ENCODE results near the gene STAG1. TPM values are rescaled to one million over a fixed set of nuclear protein-coding genes. Genes with fewer than 3 reads are reported as not detected.
"Not testable (repeated sequence)": the region's sequence is repeated elsewhere in the genome, so short reads cannot be mapped to it uniquely, and the experiment has no call there.

STAG1 gene
- total RNA-seq, 2 donors from 2014 or later, result 46.9 to 48.5 TPM

GRCh38 chr3:136711888-136712287 lies 40.3 kb downstream of the STAG1 start:
- H3K27ac Mint-ChIP-seq; H3K9me3 ChIP-seq (ENCODE audit: control insufficient read depth, low read length, poor library complexity, severe bottlenecking); DNase-seq; H3K27me3 Mint-ChIP-seq; H3K4me3 Mint-ChIP-seq; ATAC-seq; H3K36me3 Mint-ChIP-seq (ENCODE audit: low read depth): not testable (repeated sequence)
- H3K4me1 Mint-ChIP-seq, result peaks cover 17% of the 10 kb centered on the region

GRCh38 chr3:136711277-136711676 lies 40.9 kb downstream of the STAG1 start:
- no peaks in the 10 kb centered on the region for H3K9me3 ChIP-seq (ENCODE audit: control insufficient read depth, low read length, poor library complexity, severe bottlenecking)
- Mint-ChIP-seq H3K4me1 (peaks cover 16% of the 10 kb centered on the region), H3K27ac (peak overlapping the region; percentile 8), H3K27me3 (no peaks in the 10 kb centered on the region), H3K36me3 (ENCODE audit: low read depth) (peaks cover 10% of the 10 kb centered on the region), H3K4me3 (no peak overlapping the region)
- ATAC-seq, result no peak
- DNase-seq, result no peak

- H3K27me3 Mint-ChIP-seq; DNase-seq; H3K4me3 Mint-ChIP-seq; ATAC-seq; H3K27ac Mint-ChIP-seq; H3K9me3 ChIP-seq (ENCODE audit: control insufficient read depth, low read length, poor library complexity, severe bottlenecking); H3K36me3 Mint-ChIP-seq (ENCODE audit: low read depth): not testable (repeated sequence)
- H3K4me1 Mint-ChIP-seq, result peaks cover 24% of the 10 kb centered on the region
Measured at GRCh38 chr3:136709775-136710174, 42.4 kb downstream of the STAG1 start.

GRCh38 chr3:136708333-136708985 lies 43.7 kb downstream of the STAG1 start:
- H3K4me3 Mint-ChIP-seq, result no peak overlapping the region
- DNase-seq, result no peak
- no peak for ATAC-seq
- H3K27ac Mint-ChIP-seq, result no peak overlapping the region
- no peaks in the 10 kb centered on the region for H3K9me3 ChIP-seq (ENCODE audit: control insufficient read depth, low read length, poor library complexity, severe bottlenecking)
- peaks cover 27% of the 10 kb centered on the region for H3K4me1 Mint-ChIP-seq
- peaks cover 10% of the 10 kb centered on the region for H3K36me3 Mint-ChIP-seq (ENCODE audit: low read depth)
- H3K27me3 Mint-ChIP-seq, result no peaks in the 10 kb centered on the region

- Mint-ChIP-seq H3K4me3 (no peak overlapping the region), H3K36me3 (ENCODE audit: low read depth) (peaks cover 12% of the 10 kb centered on the region), H3K27ac (no peak overlapping the region), H3K4me1 (peaks cover 22% of the 10 kb centered on the region), H3K27me3 (no peaks in the 10 kb centered on the region)
- peaks cover 2% of the 10 kb centered on the region for H3K9me3 ChIP-seq (ENCODE audit: control insufficient read depth, low read length, poor library complexity, severe bottlenecking)
- ATAC-seq, result no peak
- DNase-seq, result no peak
Measured at GRCh38 chr3:136703429-136703828, 48.7 kb downstream of the STAG1 start.

- H3K27ac Mint-ChIP-seq, result no peak overlapping the region
- no peaks in the 10 kb centered on the region for H3K27me3 Mint-ChIP-seq
- ATAC-seq, result no peak
- peaks cover 14% of the 10 kb centered on the region for H3K9me3 ChIP-seq (ENCODE audit: control insufficient read depth, low read length, poor library complexity, severe bottlenecking)
- peaks cover 9% of the 10 kb centered on the region for H3K4me1 Mint-ChIP-seq
- H3K4me3 Mint-ChIP-seq, result no peak overlapping the region
- H3K36me3 Mint-ChIP-seq (ENCODE audit: low read depth), result peaks cover 2% of the 10 kb centered on the region
- DNase-seq, result no peak
Measured at GRCh38 chr3:136699271-136699828, 52.8 kb downstream of the STAG1 start.

- peaks cover 21% of the 10 kb centered on the region for H3K9me3 ChIP-seq (ENCODE audit: control insufficient read depth, low read length, poor library complexity, severe bottlenecking)
- Mint-ChIP-seq H3K36me3 (ENCODE audit: low read depth) (peaks cover 2% of the 10 kb centered on the region), H3K4me1 (peaks cover 7% of the 10 kb centered on the region), H3K27ac (no peak overlapping the region), H3K27me3 (no peaks in the 10 kb centered on the region), H3K4me3 (no peak overlapping the region)
- ATAC-seq (no peak), DNase-seq (no peak)
Measured at GRCh38 chr3:136698361-136698760, 53.8 kb downstream of the STAG1 start.

GRCh38 chr3:136696797-136697196 lies 55.4 kb downstream of the STAG1 start:
- ATAC-seq (no peak), DNase-seq (no peak)
- H3K4me3 Mint-ChIP-seq, result no peak overlapping the region
- H3K4me1 Mint-ChIP-seq, result peaks cover 5% of the 10 kb centered on the region
- H3K27me3 Mint-ChIP-seq, result no peaks in the 10 kb centered on the region
- H3K27ac Mint-ChIP-seq, result no peak overlapping the region
- H3K9me3 ChIP-seq (ENCODE audit: control insufficient read depth, low read length, poor library complexity, severe bottlenecking), result peaks cover 21% of the 10 kb centered on the region
- peaks cover 2% of the 10 kb centered on the region for H3K36me3 Mint-ChIP-seq (ENCODE audit: low read depth)

- DNase-seq, result no peak
- Mint-ChIP-seq H3K27ac (peak overlapping the region; percentile 41), H3K36me3 (ENCODE audit: low read depth) (peaks cover 2% of the 10 kb centered on the region), H3K4me1 (peaks cover 14% of the 10 kb centered on the region), H3K27me3 (no peaks in the 10 kb centered on the region), H3K4me3 (peak overlapping the region; percentile 8)
- H3K9me3 ChIP-seq (ENCODE audit: control insufficient read depth, low read length, poor library complexity, severe bottlenecking), result peaks cover 21% of the 10 kb centered on the region
- peak; percentile 62 for ATAC-seq
Measured at GRCh38 chr3:136694321-136694720, 57.9 kb downstream of the STAG1 start.

- DNase-seq (no peak), ATAC-seq (no peak)
- H3K4me1 Mint-ChIP-seq, result peaks cover 26% of the 10 kb centered on the region
- no peak overlapping the region for H3K4me3 Mint-ChIP-seq
- no peak overlapping the region for H3K27ac Mint-ChIP-seq
- no peaks in the 10 kb centered on the region for H3K27me3 Mint-ChIP-seq
- H3K9me3 ChIP-seq (ENCODE audit: control insufficient read depth, low read length, poor library complexity, severe bottlenecking), result peaks cover 18% of the 10 kb centered on the region
- H3K36me3 Mint-ChIP-seq (ENCODE audit: low read depth), result no peaks in the 10 kb centered on the region
Measured at GRCh38 chr3:136690599-136690998, 61.6 kb downstream of the STAG1 start.

GRCh38 chr3:136685882-136686281 lies 66.3 kb downstream of the STAG1 start:
- Mint-ChIP-seq H3K36me3 (ENCODE audit: low read depth) (peaks cover 2% of the 10 kb centered on the region), H3K4me1 (peaks cover 30% of the 10 kb centered on the region), H3K27ac (no peak overlapping the region), H3K4me3 (no peak overlapping the region), H3K27me3 (no peaks in the 10 kb centered on the region)
- ATAC-seq (no peak), DNase-seq (no peak)
- no peaks in the 10 kb centered on the region for H3K9me3 ChIP-seq (ENCODE audit: control insufficient read depth, low read length, poor library complexity, severe bottlenecking)

- Mint-ChIP-seq H3K36me3 (ENCODE audit: low read depth) (peaks cover 2% of the 10 kb centered on the region), H3K27ac (no peak overlapping the region), H3K27me3 (no peaks in the 10 kb centered on the region), H3K4me3 (no peak overlapping the region), H3K4me1 (peaks cover 16% of the 10 kb centered on the region)
- H3K9me3 ChIP-seq (ENCODE audit: control insufficient read depth, low read length, poor library complexity, severe bottlenecking), result no peaks in the 10 kb centered on the region
- DNase-seq (no peak), ATAC-seq (no peak)
Measured at GRCh38 chr3:136682740-136683312, 69.4 kb downstream of the STAG1 start.

GRCh38 chr3:136678981-136679380 lies 73.2 kb downstream of the STAG1 start:
- H3K9me3 ChIP-seq (ENCODE audit: control insufficient read depth, low read length, poor library complexity, severe bottlenecking), result no peaks in the 10 kb centered on the region
- Mint-ChIP-seq H3K27me3 (no peaks in the 10 kb centered on the region), H3K4me3 (no peak overlapping the region), H3K4me1 (peaks cover 16% of the 10 kb centered on the region), H3K27ac (no peak overlapping the region), H3K36me3 (ENCODE audit: low read depth) (no peaks in the 10 kb centered on the region)
- ATAC-seq (no peak), DNase-seq (no peak)

GRCh38 chr3:136676009-136676408 lies 76.2 kb downstream of the STAG1 start:
- ATAC-seq (no peak), DNase-seq (no peak)
- Mint-ChIP-seq H3K27ac (no peak overlapping the region), H3K4me3 (no peak overlapping the region), H3K36me3 (ENCODE audit: low read depth) (no peaks in the 10 kb centered on the region), H3K27me3 (no peaks in the 10 kb centered on the region), H3K4me1 (peaks cover 27% of the 10 kb centered on the region)
- no peaks in the 10 kb centered on the region for H3K9me3 ChIP-seq (ENCODE audit: control insufficient read depth, low read length, poor library complexity, severe bottlenecking)
